Effector memory CD4-positive, alpha-beta T cell (primary cell): ENCODE measurements around the gene EIF5A.
A peak's percentile ranks its signal among the peaks of the same experiment; 100 is the strongest.

Experiments
- DNase-seq, 3 donors: peaks; one replicate each; pipeline ENCODE4 v3.0.0-alpha.2; 2020
- H3K27ac ChIP-seq: 2 replicates; pipeline ENCODE4 v1.7.0; 2013; ENCODE audit warnings: mild to moderate bottlenecking, low read length, moderate library complexity; ENCODE audit not compliant: insufficient read depth, poor library complexity, severe bottlenecking
- H3K27me3 ChIP-seq: replicated peaks from 2 replicates; pipeline ENCODE4 v1.7.0; 2013; ENCODE audit warnings: mild to moderate bottlenecking, low read length; ENCODE audit not compliant: insufficient read depth, control insufficient read depth, poor library complexity, severe bottlenecking
- H3K36me3 ChIP-seq: 2 replicates; pipeline ENCODE4 v1.7.0; 2013; ENCODE audit warnings: mild to moderate bottlenecking, low read length, moderate library complexity; ENCODE audit not compliant: control insufficient read depth, insufficient read depth
- H3K4me1 ChIP-seq: 2 replicates; pipeline ENCODE4 v1.7.0; 2013; ENCODE audit warnings: low read length, mild to moderate bottlenecking; ENCODE audit not compliant: control insufficient read depth, insufficient read depth, poor library complexity, severe bottlenecking
- H3K4me3 ChIP-seq: 2 replicates; pipeline ENCODE4 v1.7.0; 2013; ENCODE audit warnings: low read length, low read depth, mild to moderate bottlenecking; ENCODE audit not compliant: insufficient read depth, poor library complexity, severe bottlenecking
- H3K9me3 ChIP-seq: 2 replicates; pipeline ENCODE4 v1.7.0; 2013; ENCODE audit warnings: mild to moderate bottlenecking, low read length, moderate library complexity; ENCODE audit not compliant: control insufficient read depth

The EIF5A gene

GRCh38 chr17:7323731-7324437, 16.5 kb downstream of the EIF5A start:
- Histone ChIP-seq H3K27me3 (no peaks in the 10 kb centered on the region), H3K36me3 (peaks cover 56% of the 10 kb centered on the region)
- peak; percentile 38 to 59 (median 52) for DNase-seq

GRCh38 chr17:7324438-7324779, 17.0 kb downstream of the EIF5A start:
- Histone ChIP-seq H3K4me3 (no peak overlapping the region), H3K36me3 (peaks cover 53% of the 10 kb centered on the region), H3K27ac (no peak overlapping the region), H3K9me3 (no peaks in the 10 kb centered on the region), H3K27me3 (no peaks in the 10 kb centered on the region), H3K4me1 (peaks cover 8% of the 10 kb centered on the region)
- DNase-seq, result no peak

More at GRCh38 chr17:7323731-7324437, 16.5 kb downstream of the EIF5A start:
- Histone ChIP-seq H3K9me3 (no peaks in the 10 kb centered on the region), H3K4me1 (peaks cover 8% of the 10 kb centered on the region), H3K4me3 (no peak overlapping the region), H3K27ac (no peak overlapping the region)

GRCh38 chr17:7325031-7325528, 17.7 kb downstream of the EIF5A start:
- Histone ChIP-seq H3K4me1 (peaks cover 8% of the 10 kb centered on the region), H3K27me3 (no peaks in the 10 kb centered on the region), H3K36me3 (peaks cover 53% of the 10 kb centered on the region), H3K9me3 (no peaks in the 10 kb centered on the region), H3K4me3 (no peak overlapping the region), H3K27ac (no peak overlapping the region)
- DNase-seq, result no peak

- Histone ChIP-seq H3K36me3 (peaks cover 43% of the 10 kb centered on the region), H3K4me3 (no peak overlapping the region), H3K4me1 (peaks cover 15% of the 10 kb centered on the region), H3K9me3 (no peaks in the 10 kb centered on the region), H3K27ac (no peak overlapping the region), H3K27me3 (no peaks in the 10 kb centered on the region)
- DNase-seq, result no peak
Observed at GRCh38 chr17:7326186-7326585, 18.8 kb downstream of the EIF5A start.

- Histone ChIP-seq H3K4me3 (no peak overlapping the region), H3K27me3 (no peaks in the 10 kb centered on the region), H3K9me3 (no peaks in the 10 kb centered on the region), H3K27ac (no peak overlapping the region), H3K36me3 (peaks cover 35% of the 10 kb centered on the region), H3K4me1 (peaks cover 19% of the 10 kb centered on the region)
- no peak for DNase-seq
Observed at GRCh38 chr17:7327056-7327455, 19.6 kb downstream of the EIF5A start.

GRCh38 chr17:7327501-7327900, 20.1 kb downstream of the EIF5A start:
- H3K9me3 ChIP-seq, result no peaks in the 10 kb centered on the region
- no peak overlapping the region for H3K27ac ChIP-seq
- DNase-seq, result no peak
- H3K4me3 ChIP-seq, result no peak overlapping the region
- H3K27me3 ChIP-seq, result no peaks in the 10 kb centered on the region
- H3K4me1 ChIP-seq, result peaks cover 23% of the 10 kb centered on the region
- H3K36me3 ChIP-seq, result peaks cover 32% of the 10 kb centered on the region

GRCh38 chr17:7328009-7328408, 20.6 kb downstream of the EIF5A start:
- H3K4me3 ChIP-seq, result no peak overlapping the region
- DNase-seq, result no peak

GRCh38 chr17:7328840-7329373, 21.5 kb downstream of the EIF5A start, which contains the start of gene NEURL4:
Gene NEURL4 (minus strand): TSS chr17:7329335. CDS start chr17:7329312, 23 bp downstream.
- no peak for DNase-seq
- peaks cover 29% of the 10 kb centered on the region for H3K4me1 ChIP-seq

More at GRCh38 chr17:7328009-7328408, 20.6 kb downstream of the EIF5A start:
- H3K36me3 ChIP-seq, result peaks cover 27% of the 10 kb centered on the region
- no peak overlapping the region for H3K27ac ChIP-seq
- no peaks in the 10 kb centered on the region for H3K9me3 ChIP-seq
- peaks cover 24% of the 10 kb centered on the region for H3K4me1 ChIP-seq
- H3K27me3 ChIP-seq, result no peaks in the 10 kb centered on the region

GRCh38 chr17:7329374-7329996, 22.1 kb downstream of the EIF5A start:
- Histone ChIP-seq H3K27ac (peak overlapping the region; percentile 85), H3K36me3 (peaks cover 16% of the 10 kb centered on the region), H3K9me3 (no peaks in the 10 kb centered on the region), H3K4me3 (peak overlapping the region; percentile 90), H3K27me3 (no peaks in the 10 kb centered on the region), H3K4me1 (peaks cover 28% of the 10 kb centered on the region)
- DNase-seq, result peak; percentile 90 to 95 (median 94)

More at GRCh38 chr17:7328840-7329373, 21.5 kb downstream of the EIF5A start, which contains the start of gene NEURL4:
- H3K4me3 ChIP-seq, result peak within 1 kb of the TSS; percentile 90
- H3K27me3 ChIP-seq, result no peaks in the 10 kb centered on the region
- no peaks in the 10 kb centered on the region for H3K9me3 ChIP-seq
- peaks cover 18% of the 10 kb centered on the region for H3K36me3 ChIP-seq
- peak within 1 kb of the TSS; percentile 85 for H3K27ac ChIP-seq
